RWPE1 (cell line): ENCODE results near the gene RNF10.

ENCODE experiments used
- CTCF ChIA-PET: fragments of 350-600 bp; sonication (Branson Sonifier 250); formaldehyde crosslinking; extraction: SDS; loops from one replicate; lab custom pipeline; 2021; lab: Yijun Ruan, JAX
- POLR2A ChIA-PET: fragments of 400-600 bp; formaldehyde crosslinking; extraction: SDS; loops from one replicate; lab custom pipeline; 2020; ENCODE audit warnings: antibody characterized with exemption; ENCODE audit not compliant: low non-redundant PET; lab: Yijun Ruan, JAX
- DNase-seq: peaks from one replicate; pipeline ENCODE4 v3.0.0; 2012; ENCODE audit warnings: low spot score
- H3K27ac ChIP-seq: fragments of 450-650 bp; 2 replicates; pipeline ENCODE4 v1.5.1; 2017
- CTCF ChIP-seq: fragments of 450-650 bp; conservative IDR thresholded peaks from 2 replicates; pipeline ENCODE4 v1.5.1; 2017; ENCODE audit warnings: low read depth, mild to moderate bottlenecking

RNF10 gene

GRCh38 chr12:120536064-120536791 is 2.1 kb downstream of the RNF10 start:
- H3K27ac ChIP-seq: no peak overlapping the region
- no peak for TF ChIP-seq CTCF
- DNase-seq: no peak
- CTCF ChIA-PET: interaction anchor here (0.6 to 1.1 kb wide), 3 partner anchors 45 to 570 kb away, joined by 3 to 6 read pairs (median 6); partner anchors contain the start of gene POP5
- POLR2A ChIA-PET: no interaction called here

- DNase-seq: no peak
- TF ChIP-seq CTCF: no peak
- POLR2A ChIA-PET: no interaction called here
- no peak overlapping the region for H3K27ac ChIP-seq
- CTCF ChIA-PET: interaction anchor here (0.7 kb wide), 1 partner anchor 68 kb away, joined by 3 read pairs; no protein-coding TSS in a partner anchor
Observed at GRCh38 chr12:120537856-120538220, 3.7 kb downstream of the RNF10 start.

DNA sequence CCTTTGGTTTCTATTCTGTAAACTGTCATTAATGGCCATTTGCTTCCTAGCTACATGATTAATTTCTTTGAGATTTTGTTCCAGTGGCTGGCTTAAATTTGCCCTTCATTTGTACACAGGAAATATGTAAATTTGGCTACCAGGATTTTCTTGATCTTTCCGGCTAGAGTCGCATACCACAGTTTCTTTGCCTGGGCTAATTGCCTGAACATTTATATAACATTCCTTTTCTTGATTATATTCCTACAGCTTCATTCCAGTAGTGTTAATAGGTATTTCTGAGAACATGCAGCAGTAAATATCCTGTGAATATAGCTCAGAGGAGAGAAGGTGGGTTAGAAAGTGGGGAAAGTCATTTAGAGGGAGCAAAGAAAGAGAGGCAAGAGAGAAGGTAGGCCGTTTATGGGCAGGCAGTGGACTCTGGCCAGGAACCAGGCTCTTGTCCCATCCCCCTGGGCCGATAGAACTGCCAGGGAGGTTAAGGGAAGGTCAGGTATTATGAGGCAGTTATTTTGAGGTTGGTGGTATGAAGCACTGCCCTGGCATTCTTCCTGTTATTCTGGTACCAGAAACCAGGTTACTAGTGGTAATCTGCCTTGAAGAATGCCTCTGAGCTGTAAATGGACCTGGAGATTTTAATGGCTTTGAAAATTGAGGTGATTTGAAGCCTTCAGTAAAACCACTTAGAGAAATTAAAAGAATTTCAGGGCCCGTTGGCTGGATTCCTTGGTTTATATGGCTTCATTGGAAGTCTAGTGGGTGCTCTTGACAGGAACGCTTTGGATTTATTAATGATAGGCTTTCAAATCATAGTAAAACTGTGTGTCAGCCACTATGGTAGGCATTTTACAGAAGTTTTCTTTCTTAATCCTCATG is 4.4 kb downstream of the RNF10 start:
- ChIA-PET POLR2A (interaction anchor here (0.6 kb wide), 1 partner anchor 18 kb away, joined by 7 read pairs; no protein-coding TSS in a partner anchor), CTCF (interaction anchor here (0.5 to 0.8 kb wide), 3 partner anchors 11 to 173 kb away, joined by 3 read pairs; no protein-coding TSS in a partner anchor)
- H3K27ac ChIP-seq: peak overlapping the region; percentile 40; the same call in 1 of the 2 replicates
- DNase-seq: peak; percentile 68
- no peak for TF ChIP-seq CTCF

DNA sequence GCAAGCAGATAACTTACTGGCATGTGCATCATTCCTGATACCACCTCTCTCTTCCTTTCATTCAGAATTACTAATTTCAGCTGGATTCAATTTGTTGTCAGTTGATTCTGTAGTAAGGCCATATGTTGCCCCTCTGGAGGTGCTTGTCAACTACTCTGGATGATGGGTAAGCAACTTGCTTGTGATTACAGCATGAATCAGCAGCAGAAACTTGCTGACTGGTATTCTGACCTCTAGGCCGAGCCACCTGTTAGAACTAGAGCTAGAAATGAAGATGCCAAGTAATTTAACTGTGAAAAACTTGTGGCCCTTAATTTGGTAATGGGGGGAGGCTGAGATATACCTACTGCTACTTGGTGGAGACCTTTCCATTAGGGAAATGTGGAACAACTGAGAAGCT is 5.1 kb downstream of the RNF10 start:
- DNase-seq: peak; percentile 33
- H3K27ac ChIP-seq: no peak overlapping the region
- ChIA-PET CTCF (interaction anchor here (0.5 to 0.8 kb wide), 2 partner anchors 12 to 174 kb away, joined by 3 read pairs; no protein-coding TSS in a partner anchor), POLR2A (interaction anchor here (0.6 kb wide), 1 partner anchor 17 kb away, joined by 7 read pairs; no protein-coding TSS in a partner anchor)
- TF ChIP-seq CTCF: no peak

- no peak for DNase-seq
- CTCF ChIA-PET: no interaction called here
- POLR2A ChIA-PET: no interaction called here
- H3K27ac ChIP-seq: no peak overlapping the region
- TF ChIP-seq CTCF: no peak
Observed at GRCh38 chr12:120540445-120540844, 6.3 kb downstream of the RNF10 start.

GRCh38 chr12:120542166-120542565 is 8.0 kb downstream of the RNF10 start:
- no peak for TF ChIP-seq CTCF
- ChIA-PET CTCF (no interaction called here), POLR2A (no interaction called here)
- H3K27ac ChIP-seq: no peak overlapping the region; the same call in 1 of the 2 replicates
- DNase-seq: no peak
